Activated B cell treated with CpG ODN at 0.5 μM for 24 hours (primary cell): ENCODE results near the gene SLC35E2B. TPM values are rescaled to one million over a fixed set of nuclear protein-coding genes. Genes with fewer than 3 reads are reported as not detected.
"Not testable (repeated sequence)": the region's sequence is repeated elsewhere in the genome, so short reads cannot be mapped to it uniquely, and the experiment has no call there.

ENCODE experiments used
- ATAC-seq: fragments of 200-7000 bp; cut with Tn5 transposase; one replicate; pipeline ENCODE4 v1.10.0; 2021; ENCODE audit warnings: low read depth, mild to moderate bottlenecking, moderate library complexity
- CTCF ChIA-PET: fragments of 350-600 bp; sonication (Branson Sonifier 250); formaldehyde crosslinking; loops from one replicate; lab custom pipeline; 2021; ENCODE audit warnings: antibody characterized with exemption; lab: Charles Lee
- POLR2A ChIA-PET: fragments of 350-600 bp; sonication (Branson Sonifier 250); formaldehyde crosslinking; loops from one replicate; lab custom pipeline; 2021; ENCODE audit warnings: antibody characterized with exemption; lab: Charles Lee
- DNase-seq: peaks from one replicate; pipeline ENCODE4 v3.0.0; 2022
- H3K27ac Mint-ChIP-seq: one replicate; pipeline ENCODE4 v1.8.0; 2020; ENCODE audit warnings: mixed read lengths
- H3K27me3 Mint-ChIP-seq: one replicate; pipeline ENCODE4 v1.8.0; 2021; ENCODE audit warnings: mixed read lengths
- H3K36me3 Mint-ChIP-seq: one replicate; pipeline ENCODE4 v1.8.0; 2021; ENCODE audit warnings: low read depth, mixed read lengths
- H3K4me1 Mint-ChIP-seq: one replicate; pipeline ENCODE4 v1.8.0; 2021; ENCODE audit warnings: mixed read lengths
- H3K4me3 Mint-ChIP-seq: one replicate; pipeline ENCODE4 v1.8.0; 2020; ENCODE audit warnings: mild to moderate bottlenecking, mixed read lengths
- H3K9me3 Mint-ChIP-seq: one replicate; pipeline ENCODE4 v1.8.0; 2020; ENCODE audit warnings: mixed read lengths
- CTCF ChIP-seq: fragments of 200-600 bp; IDR thresholded peaks from one replicate; pipeline ENCODE4 v1.8.0; 2022; ENCODE audit warnings: antibody characterized with exemption, mild to moderate bottlenecking
- intact Hi-C: fragments of 100-400 bp; cut with micrococcal nuclease; formaldehyde crosslinking; loops from one replicate; pipeline ENCODE4 v1.15.1; 2024
- total RNA-seq: library from RNA; stranded (reverse); gene quantifications from 2 replicates; pipeline ENCODE4 v1.2.3, GENCODE V29; 2022

SLC35E2B gene
- total RNA-seq, 1 donor from 2014 or later, result 54.7 TPM

GRCh38 chr1:1727131-1727651, 34.6 kb upstream of the SLC35E2B start:
- H3K27me3 Mint-ChIP-seq, H3K9me3 Mint-ChIP-seq, H3K4me3 Mint-ChIP-seq, H3K27ac Mint-ChIP-seq, ATAC-seq, CTCF ChIA-PET, POLR2A ChIA-PET, H3K36me3 Mint-ChIP-seq, DNase-seq, H3K4me1 Mint-ChIP-seq, intact Hi-C loops: not testable (repeated sequence)

- ATAC-seq, H3K36me3 Mint-ChIP-seq, H3K9me3 Mint-ChIP-seq, intact Hi-C loops, H3K27me3 Mint-ChIP-seq, POLR2A ChIA-PET, CTCF ChIA-PET, H3K4me3 Mint-ChIP-seq, DNase-seq, H3K4me1 Mint-ChIP-seq: not testable (repeated sequence)
- peak overlapping the region; percentile 35 for H3K27ac Mint-ChIP-seq
Measured at GRCh38 chr1:1726088-1726487, 33.5 kb upstream of the SLC35E2B start.

- ChIA-PET CTCF (interaction anchor here (1.0 kb wide), 1 partner anchor 185 kb away, joined by 4 read pairs; no protein-coding TSS in a partner anchor), POLR2A (interaction anchor here (0.5 to 1.0 kb wide), 6 partner anchors 22 to 185 kb away, joined by 3 to 7 read pairs (median 3); no protein-coding TSS in a partner anchor)
- not testable (repeated sequence) for H3K27me3 Mint-ChIP-seq, H3K4me1 Mint-ChIP-seq, H3K9me3 Mint-ChIP-seq
- Mint-ChIP-seq H3K27ac (peak within 1 kb of the TSS; percentile 89), H3K36me3 (peaks cover 16% of the 10 kb centered on the region), H3K4me3 (peak within 1 kb of the TSS; percentile 91)
- peak; percentile 87 for ATAC-seq
- peak; percentile 72 for DNase-seq
- intact Hi-C loops, result loop anchor here (5.0 kb wide), 1 partner anchor 183 kb away; no protein-coding TSS in a partner anchor
Measured at GRCh38 chr1:1724035-1724864, 31.7 kb upstream of the SLC35E2B start, which contains the start of gene CDK11A. Gene CDK11A, minus strand, starts transcription at chr1:1724357. Its CDS starts 1,539 bp downstream, at chr1:1722818.

- Mint-ChIP-seq H3K27ac (no peak overlapping the region), H3K27me3 (no peaks in the 10 kb centered on the region), H3K4me3 (no peak overlapping the region), H3K36me3 (peaks cover 25% of the 10 kb centered on the region), H3K4me1 (peaks cover 4% of the 10 kb centered on the region), H3K9me3 (no peaks in the 10 kb centered on the region)
- ChIA-PET CTCF (no interaction called here), POLR2A (no interaction called here)
- TF ChIP-seq CTCF, result no peak
- no peak for DNase-seq
- ATAC-seq, result no peak
- intact Hi-C loops, result loop anchor here (5.0 kb wide), 1 partner anchor 186 kb away; no protein-coding TSS in a partner anchor
Measured at GRCh38 chr1:1721201-1721600, 28.6 kb upstream of the SLC35E2B start.

- intact Hi-C loops, H3K27me3 Mint-ChIP-seq, CTCF ChIA-PET, ATAC-seq, DNase-seq, POLR2A ChIA-PET, H3K4me1 Mint-ChIP-seq, H3K4me3 Mint-ChIP-seq, H3K27ac Mint-ChIP-seq, H3K9me3 Mint-ChIP-seq: not testable (repeated sequence)
- H3K36me3 Mint-ChIP-seq, result peaks cover 16% of the 10 kb centered on the region
Measured at GRCh38 chr1:1715109-1715883, 22.7 kb upstream of the SLC35E2B start.

GRCh38 chr1:1707897-1708296, 15.3 kb upstream of the SLC35E2B start:
- CTCF ChIA-PET, H3K36me3 Mint-ChIP-seq, H3K4me3 Mint-ChIP-seq, H3K9me3 Mint-ChIP-seq, DNase-seq, POLR2A ChIA-PET, H3K27ac Mint-ChIP-seq, ATAC-seq, H3K27me3 Mint-ChIP-seq, H3K4me1 Mint-ChIP-seq, intact Hi-C loops: not testable (repeated sequence)

GRCh38 chr1:1707241-1707640, 14.6 kb upstream of the SLC35E2B start:
- H3K27me3 Mint-ChIP-seq, H3K4me3 Mint-ChIP-seq, intact Hi-C loops, ATAC-seq, DNase-seq, H3K36me3 Mint-ChIP-seq, POLR2A ChIA-PET, CTCF ChIA-PET, H3K27ac Mint-ChIP-seq, H3K9me3 Mint-ChIP-seq, H3K4me1 Mint-ChIP-seq: not testable (repeated sequence)

- not testable (repeated sequence) for H3K27me3 Mint-ChIP-seq
Measured at GRCh38 chr1:1705623-1706022, 13.0 kb upstream of the SLC35E2B start.

GRCh38 chr1:1704284-1704957, 11.8 kb upstream of the SLC35E2B start:
- H3K27ac Mint-ChIP-seq, ATAC-seq, POLR2A ChIA-PET, CTCF ChIA-PET, H3K27me3 Mint-ChIP-seq, H3K4me1 Mint-ChIP-seq, H3K36me3 Mint-ChIP-seq, H3K4me3 Mint-ChIP-seq, DNase-seq, H3K9me3 Mint-ChIP-seq, intact Hi-C loops: not testable (repeated sequence)

More at GRCh38 chr1:1705623-1706022, 13.0 kb upstream of the SLC35E2B start:
- H3K36me3 Mint-ChIP-seq, ATAC-seq, H3K4me3 Mint-ChIP-seq, POLR2A ChIA-PET, H3K9me3 Mint-ChIP-seq, intact Hi-C loops, H3K27ac Mint-ChIP-seq, CTCF ChIA-PET, DNase-seq, H3K4me1 Mint-ChIP-seq: not testable (repeated sequence)
